Activated naive CD4-positive, alpha-beta T cell treated with Interleukin-2 at 50 U/mL for 16 hours (primary cell): Measurements from ENCODE around the gene AKAP8.
"Not testable (repeated sequence)": the region's sequence is repeated elsewhere in the genome, so short reads cannot be mapped to it uniquely, and the experiment has no call there.

Experiments
- DNase-seq: peaks from one replicate; pipeline ENCODE4 v3.0.0-alpha.2; 2020

Gene AKAP8

DNA sequence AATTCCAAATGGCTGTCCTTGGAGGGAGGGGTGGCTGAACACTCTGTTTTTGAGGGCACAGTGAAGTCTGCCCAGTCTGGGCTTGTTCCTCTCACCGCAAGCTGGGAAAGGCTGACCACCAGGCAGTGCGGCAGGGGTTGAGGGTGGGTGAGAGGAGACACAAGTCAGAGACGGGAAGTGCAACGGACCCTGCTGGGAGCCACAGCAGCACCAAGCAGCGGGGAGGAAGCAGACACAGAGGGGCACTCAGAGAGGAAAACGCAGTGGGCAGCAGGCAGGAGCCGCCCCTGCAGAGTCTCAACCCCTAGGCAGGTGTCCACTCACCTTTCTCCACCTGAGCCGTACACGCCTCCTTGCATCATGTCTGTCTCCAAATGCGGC, 23.6 kb upstream of the AKAP8 start:
- no peak for DNase-seq

DNA sequence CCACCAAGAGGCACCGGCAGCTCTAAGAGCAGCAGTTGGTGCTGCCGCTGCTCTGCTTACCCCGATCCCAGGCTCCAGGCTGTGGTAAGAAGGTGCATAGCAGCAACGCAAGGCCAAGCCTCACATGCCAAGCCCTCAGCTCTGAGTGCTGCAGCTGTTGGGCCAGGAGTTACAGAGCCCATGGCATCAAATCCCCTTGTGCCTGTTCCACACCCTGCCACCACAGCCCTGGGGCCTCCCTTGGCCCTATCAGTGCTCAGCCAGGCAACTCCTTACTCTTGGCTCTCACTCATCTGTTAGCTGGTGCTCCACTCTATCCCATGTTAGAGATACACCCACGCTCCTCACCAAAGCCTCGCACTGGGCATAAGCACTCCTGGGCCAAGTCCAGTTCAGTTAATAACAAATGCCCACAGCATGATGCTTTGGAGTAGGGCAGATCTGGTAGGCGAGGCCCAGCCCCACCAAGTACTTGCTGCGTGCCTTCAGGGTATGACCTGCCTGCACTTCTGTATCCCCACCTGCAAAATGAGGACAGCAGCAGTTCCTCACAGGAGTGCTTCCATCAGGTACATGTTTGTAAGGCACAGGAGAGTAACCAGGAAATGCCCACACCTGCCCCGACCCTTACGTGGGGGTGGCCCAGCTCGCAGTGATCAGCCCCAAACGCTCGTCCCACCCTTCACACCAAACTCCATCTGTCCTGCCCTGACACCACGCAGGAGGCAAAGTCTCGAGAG, 23.0 kb upstream of the AKAP8 start:
- no peak for DNase-seq

GRCh38 chr19:15401397-15401710, 21.8 kb upstream of the AKAP8 start:
- no peak for DNase-seq

DNA sequence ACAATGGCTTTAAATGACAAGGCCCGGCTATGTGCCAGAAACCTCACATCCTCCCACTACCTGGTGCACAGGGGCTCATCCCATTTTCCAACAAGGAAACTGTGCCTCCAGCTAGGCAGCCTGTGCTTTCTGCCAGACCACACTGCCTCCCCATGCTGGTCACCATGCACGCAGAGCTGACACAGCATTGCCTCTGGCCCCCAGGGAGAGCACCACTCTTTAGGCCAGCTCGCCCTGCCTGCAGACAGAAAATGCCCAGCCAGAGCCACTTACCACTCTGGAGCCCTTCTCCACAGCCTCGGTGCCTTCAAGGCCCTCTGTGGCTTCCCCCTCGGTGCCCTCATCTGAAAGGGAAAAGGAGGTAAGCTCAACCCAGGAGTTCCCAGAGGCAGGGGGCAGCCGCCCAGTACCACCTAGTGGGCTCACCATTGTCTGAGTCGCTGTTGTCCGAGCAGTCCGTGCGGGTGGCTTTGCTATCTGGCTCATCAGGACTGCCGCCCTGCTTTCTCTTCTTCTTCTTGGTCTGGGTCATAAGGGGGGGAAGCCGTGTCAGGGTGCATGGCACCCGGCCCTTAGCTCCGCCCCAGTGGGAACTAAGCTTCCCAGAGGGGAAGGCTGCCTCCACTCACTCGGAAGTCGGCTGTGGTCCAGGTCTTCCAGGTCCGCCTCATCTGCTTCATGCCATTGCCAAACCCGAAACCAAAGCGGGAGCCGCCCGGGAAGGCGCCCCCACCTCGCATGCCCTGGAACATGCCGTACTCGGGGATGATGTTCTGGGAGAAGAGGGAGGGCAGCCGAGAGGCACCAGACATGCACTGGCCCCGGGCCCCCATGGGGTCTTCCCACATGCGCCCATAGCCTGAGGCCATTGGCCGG, 21.2 kb upstream of the AKAP8 start:
- no peak for DNase-seq

GRCh38 chr19:15399635-15400034, 20.0 kb upstream of the AKAP8 start:
- no peak for DNase-seq

DNA sequence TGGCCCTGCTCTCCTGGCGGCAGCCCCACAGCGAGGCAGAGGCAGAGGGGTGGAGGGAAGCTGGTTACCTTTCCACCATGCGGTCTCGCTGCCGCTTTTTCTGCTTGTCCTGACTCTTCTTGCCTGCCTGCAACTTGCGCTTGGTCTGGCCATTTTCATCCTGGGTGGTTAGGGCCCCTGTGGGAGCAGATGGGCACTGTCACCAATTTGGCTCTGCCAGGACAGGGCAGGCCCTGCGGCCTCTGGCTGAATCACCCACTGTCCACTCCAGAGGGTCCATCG, 19.6 kb upstream of the AKAP8 start:
- no peak for DNase-seq

DNA sequence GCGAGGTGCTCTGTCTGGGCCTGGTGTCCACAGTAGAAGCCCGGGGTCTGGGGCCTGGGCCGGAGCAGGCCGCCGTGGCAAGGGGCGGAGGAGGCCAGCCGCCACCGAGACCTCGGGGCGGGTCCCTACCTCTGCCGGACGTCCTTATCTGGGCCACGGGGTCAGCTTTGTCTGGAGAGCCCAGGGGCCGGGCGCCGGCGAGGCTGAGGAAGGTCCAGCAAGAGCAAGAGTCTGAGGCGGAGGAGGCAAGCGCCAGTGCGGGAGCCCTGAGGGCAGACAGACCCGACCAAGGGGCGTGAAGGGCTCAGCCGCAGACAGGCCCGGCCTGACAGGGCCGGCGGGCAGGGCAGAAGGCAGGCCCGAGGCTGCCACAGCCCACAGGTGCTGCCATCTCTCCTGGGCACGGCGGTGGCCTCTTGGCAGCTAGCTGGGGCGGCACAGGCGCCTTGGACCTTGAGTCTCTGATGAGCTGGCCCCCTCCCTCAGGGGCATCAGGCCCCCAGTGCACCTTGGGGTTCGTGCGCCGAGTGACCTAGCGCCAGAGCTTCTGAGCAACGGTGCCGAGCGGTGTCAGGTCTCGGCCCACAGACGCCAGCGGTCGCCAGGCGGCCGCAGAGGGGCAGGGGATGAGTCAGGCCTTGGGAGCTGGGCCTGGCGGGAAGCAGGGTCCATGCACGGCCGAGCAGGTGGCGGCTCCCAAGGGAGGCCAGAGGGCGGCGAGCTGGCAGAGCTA, 19.1 kb upstream of the AKAP8 start:
- no peak for DNase-seq

- DNase-seq, result no peak
Observed at GRCh38 chr19:15397782-15398181, 18.2 kb upstream of the AKAP8 start.

GRCh38 chr19:15397236-15397635, 17.6 kb upstream of the AKAP8 start:
- no peak for DNase-seq

DNA sequence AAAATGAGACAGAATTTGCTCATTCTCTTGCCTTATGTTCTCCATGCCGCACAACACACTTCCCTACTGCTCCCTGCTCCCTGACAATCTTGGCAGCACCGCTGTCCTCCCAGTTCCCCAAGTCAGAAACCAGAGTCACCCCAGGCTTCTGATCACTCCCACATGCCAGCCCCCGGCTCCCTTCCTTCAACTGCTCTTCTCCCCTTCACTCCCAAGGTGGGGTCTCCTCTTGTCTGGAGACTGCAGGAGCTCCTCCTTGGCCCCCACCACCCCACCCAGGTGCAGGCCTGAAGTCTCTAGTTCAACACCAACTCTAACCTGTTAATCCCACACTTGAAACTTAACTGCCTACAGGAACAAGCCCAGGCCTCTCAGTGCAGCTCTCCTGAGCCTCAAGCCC, 16.8 kb upstream of the AKAP8 start:
- no peak for DNase-seq

DNA sequence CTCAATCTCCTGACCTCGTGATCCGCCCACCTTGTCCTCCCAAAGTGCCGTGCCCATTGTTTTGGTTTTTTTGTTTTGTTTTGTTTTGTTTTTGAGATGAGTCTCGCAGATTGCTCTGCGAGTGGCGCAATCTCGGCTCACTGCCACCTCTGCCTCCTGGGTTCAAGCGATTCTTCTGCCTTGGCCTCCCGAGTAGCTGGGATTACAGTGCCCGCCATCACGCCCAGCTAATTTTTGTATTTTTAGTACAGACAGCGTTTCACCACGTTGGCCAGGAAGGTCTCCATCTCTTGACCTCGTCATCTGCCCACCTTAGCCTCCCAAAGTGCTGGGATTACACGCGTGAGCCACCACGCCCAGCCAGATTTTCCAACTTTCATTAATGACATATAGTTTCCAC, 15.7 kb upstream of the AKAP8 start:
- not testable (repeated sequence) for DNase-seq

DNA sequence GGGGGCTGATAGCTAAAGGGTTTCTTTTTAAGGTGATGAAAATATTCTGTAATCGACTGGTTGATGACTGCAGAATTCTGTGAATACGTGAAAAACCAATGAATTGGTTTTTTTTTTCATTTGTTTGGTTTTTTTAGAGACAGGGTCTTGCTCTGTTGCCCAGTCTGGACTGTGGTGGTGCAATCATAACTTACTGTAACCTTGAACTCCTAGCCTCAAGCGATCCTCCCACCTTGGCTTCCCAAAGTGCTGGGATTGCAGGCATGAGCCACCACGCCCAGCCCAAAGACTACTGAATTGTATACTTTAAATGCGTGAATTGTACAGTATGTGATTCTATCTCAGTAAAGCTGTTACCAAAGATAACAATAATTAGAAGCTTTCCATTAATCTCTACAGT, 14.8 kb upstream of the AKAP8 start:
- no peak for DNase-seq

GRCh38 chr19:15393963-15394362, 14.4 kb upstream of the AKAP8 start:
- DNase-seq, result no peak

DNA sequence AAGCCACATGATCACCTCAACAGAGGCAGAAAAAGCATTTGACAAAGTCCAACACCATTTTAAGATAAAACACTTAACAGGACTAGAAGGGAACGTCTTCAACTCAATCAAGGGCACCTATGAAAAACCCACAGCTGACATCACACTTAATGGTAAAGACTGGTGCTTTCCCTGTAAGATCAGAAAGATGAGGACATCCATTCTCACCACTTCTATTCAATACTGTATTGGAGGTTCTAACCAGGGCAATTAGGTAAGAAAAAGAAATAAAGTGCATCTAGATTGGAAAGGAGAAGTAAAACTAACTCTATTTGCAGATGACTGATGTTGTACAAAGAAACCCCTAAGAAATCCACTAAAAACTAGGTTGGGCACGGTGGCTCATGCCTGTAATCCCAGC, 11.2 kb upstream of the AKAP8 start:
- no peak for DNase-seq

DNA sequence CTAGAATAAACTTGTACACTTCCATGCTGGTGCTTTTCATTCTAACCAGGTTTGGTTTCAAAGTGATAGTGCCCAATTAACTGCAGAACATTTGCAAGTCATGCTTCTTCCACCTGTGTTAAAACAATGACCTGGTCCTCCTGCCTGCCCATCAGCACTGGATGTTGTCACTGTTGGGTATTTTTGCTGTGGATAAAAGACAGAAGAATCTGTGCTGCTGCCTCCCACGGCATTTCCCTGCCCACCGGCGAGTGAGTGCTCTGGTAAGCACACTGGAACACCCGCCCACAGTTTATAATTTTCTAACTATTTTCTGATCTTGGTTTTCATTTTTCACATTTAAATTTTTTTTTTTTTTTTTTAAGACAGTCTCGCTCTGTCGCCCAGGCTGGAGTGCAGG, 2.3 kb upstream of the AKAP8 start:
- no peak for DNase-seq

DNA sequence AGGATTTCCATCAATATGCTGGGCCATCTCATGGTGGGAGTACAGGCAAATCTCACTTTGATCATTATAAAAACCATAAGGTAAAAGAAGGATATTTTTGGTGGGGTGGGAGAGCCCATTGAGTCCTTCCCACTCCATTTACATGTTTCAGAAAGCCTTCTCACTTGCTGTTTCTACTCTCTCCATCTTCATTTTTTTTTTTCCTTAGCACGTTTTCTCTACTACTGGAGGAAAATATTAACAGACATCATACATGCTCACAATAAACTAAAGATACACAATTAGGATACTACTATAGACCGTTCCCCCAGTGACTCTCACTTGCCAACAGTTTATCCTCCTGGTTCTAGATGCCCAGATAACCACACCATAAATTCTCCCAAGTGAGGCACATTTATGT, 1.8 kb upstream of the AKAP8 start:
- no peak for DNase-seq

DNA sequence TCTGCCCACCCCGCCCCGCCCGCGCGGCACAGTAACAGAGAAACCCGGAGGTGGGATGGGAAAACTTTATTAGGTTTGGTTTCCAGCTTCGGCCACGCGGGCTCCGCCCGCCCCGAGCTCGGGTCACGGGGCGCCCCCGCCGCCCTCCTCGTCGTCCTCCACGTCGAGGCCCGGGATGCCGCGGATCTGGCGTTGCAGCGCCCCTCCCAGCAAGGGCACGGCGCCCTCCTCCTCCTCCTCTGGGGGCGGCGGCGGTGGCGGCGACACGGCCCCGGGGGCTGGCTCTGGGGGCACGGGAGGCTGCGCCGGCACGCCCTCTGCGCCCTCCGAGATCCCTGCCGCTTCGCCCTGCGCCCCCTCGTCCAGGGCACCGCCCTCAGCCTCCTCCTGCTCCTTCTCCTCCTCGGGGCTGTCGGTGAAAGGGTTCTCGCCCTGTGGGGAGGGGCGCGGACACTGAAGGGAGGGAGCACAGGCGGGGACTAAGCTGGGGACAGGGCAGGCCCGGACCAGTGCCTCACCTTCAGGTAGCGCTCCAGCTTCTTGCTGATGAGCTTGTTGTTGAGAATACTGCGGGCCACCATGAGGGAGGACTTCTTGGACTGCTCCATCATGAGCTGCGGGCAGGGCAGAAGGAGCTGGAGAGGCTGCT, 536 bp upstream of the AKAP8 start:
- DNase-seq, result no peak

DNA sequence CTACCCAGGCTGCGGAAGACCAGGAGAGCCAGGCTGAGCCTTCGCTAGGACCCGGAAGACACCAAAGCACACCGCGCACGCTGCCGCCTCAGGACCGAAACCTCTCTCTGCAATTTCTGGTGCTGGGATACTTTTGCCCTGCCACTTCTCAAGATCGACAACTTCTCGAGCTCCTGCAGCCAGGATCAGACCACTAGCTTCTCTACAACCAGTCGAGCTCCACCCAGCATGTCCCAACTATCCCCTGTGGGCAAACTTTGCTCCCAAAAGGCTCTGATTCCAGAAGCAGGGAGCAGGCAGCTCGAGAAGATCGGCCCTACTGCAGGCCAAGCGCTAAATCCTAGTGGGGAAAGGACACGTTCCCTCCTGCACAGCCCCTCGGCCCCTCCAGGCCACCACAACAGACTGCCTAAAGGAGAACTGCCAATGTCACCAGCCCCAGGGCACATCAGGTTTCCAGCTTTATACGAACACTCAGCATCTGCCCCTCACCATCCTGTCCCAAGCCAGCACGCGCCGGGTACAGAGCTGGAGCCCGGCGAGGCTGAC, 979 bp downstream of the AKAP8 start:
- peak; percentile 55 for DNase-seq

- no peak for DNase-seq
Observed at GRCh38 chr19:15374796-15375440, 4.7 kb downstream of the AKAP8 start.

DNA sequence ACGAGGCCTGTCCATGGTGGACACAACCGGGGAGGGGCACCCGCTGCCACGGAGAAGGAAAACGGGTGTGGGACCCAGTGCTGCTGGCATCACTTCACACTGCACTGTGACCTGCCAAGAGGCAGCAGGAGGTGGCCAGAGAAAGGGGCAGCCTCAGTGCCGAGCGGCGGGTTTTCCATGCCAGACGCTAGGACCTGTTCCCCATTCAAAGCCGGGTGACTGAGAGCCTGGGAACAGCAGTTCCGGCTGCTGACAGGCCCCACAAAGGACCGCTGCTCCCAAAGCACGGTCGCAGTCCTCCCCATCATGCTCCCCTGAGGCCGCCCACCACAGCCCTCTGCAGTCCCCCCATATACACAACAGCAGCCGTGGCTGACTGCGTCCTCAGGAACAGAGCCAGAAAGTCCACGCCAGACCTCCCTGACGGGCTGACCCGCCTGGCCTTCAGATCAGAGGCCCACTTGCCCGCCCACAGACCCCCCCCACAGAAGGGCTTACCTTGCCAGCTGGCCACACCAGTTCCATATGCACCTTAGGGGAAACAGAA, 5.4 kb downstream of the AKAP8 start:
- no peak for DNase-seq

- no peak for DNase-seq
Observed at GRCh38 chr19:15373644-15374043, 5.9 kb downstream of the AKAP8 start.

DNA sequence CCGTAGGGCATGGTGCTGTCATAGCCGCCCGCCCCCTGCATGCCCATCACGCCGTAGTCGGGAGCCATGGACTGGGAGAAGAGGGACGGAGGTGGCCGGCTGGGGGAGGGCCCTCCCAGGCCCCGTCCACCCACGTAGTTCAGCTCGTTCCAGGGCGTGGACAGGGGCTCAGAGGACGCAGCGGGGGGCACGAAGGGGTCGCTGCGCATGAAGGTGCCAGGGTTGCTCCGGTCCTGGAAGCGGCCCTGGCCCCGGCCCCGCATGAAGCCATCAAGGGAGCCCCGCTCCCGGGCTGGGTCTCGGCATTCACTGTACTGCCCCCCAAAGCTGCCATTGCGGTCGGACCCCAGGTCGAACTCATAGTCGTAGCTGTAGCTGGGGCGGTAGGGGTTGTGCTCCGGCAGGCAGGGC, 6.7 kb downstream of the AKAP8 start:
- DNase-seq, result no peak

DNA sequence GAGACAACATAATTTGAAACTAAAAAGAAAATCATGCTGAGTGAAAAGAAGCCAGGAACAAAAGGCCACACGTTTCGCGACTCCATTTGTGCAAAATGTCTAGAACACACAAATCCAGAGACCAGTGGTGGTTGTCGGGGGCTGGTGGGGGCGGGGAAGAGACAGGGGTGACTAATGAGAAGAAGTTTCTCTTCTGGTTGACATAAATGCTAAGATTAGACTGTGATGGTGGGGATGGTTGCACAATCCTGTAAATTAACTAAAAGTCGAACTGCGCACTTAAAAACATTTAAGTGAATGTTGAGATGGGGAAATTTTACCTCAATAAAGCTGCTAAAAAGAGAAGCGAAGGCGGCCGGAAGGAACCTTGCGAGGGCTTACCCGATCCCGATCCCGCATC, 7.1 kb downstream of the AKAP8 start:
- no peak for DNase-seq
